Upper lobe of left lung (tissue), 6 donors: ENCODE results near the gene TSPAN5. TPM values are rescaled to one million over a fixed set of nuclear protein-coding genes. Genes with fewer than 3 reads are reported as not detected.

Source experiments
- ATAC-seq, 2 donors: fragments of 200-7000 bp; cut with Tn5 transposase; one replicate each; pipeline ENCODE4 v1.9.1; 2022; ENCODE audit warnings: mild to moderate bottlenecking in 2 of 2, moderate library complexity in 2 of 2; ENCODE audit not compliant: low FRiP score in 2 of 2
- DNase-seq, 2 donors: peaks; one replicate each; pipeline ENCODE4 v3.0.0-alpha.2; 2019 to 2020
- H3K27ac ChIP-seq, 4 donors: fragments of 200-600 bp; sonication (generic); one replicate each; pipeline ENCODE4 v1.5.1; 2016 to 2019
- H3K27me3 ChIP-seq, 4 donors: fragments of 200-600 bp; sonication (generic); one replicate each; pipeline ENCODE4 v1.5.1; 2017 to 2019
- H3K36me3 ChIP-seq, 4 donors: fragments of 200-600 bp; sonication (generic); one replicate each; pipeline ENCODE4 v1.5.1; 2016 to 2019
- H3K4me1 ChIP-seq, 4 donors: fragments of 200-600 bp; sonication (generic); one replicate each; pipeline ENCODE4 v1.5.1; 2018 to 2019
- H3K4me3 ChIP-seq, 4 donors: fragments of 200-600 bp; sonication (generic); one replicate each; pipeline ENCODE4 v1.5.1; 2017 to 2019; ENCODE audit warnings: mild to moderate bottlenecking in 2 of 4, moderate library complexity in 1 of 4
- H3K9me3 ChIP-seq, 4 donors: fragments of 200-600 bp; sonication (generic); one replicate each; pipeline ENCODE4 v1.5.1; 2018 to 2019
- EP300 ChIP-seq, 4 donors: sonication (generic); formaldehyde crosslinking; IDR thresholded peaks; one replicate each; pipeline ENCODE4 v1.5.1; 2017; ENCODE audit warnings: antibody characterized with exemption in 4 of 4, control low read depth in 2 of 4
- POLR2A ChIP-seq, 4 donors: fragments of 450-650 bp; IDR thresholded peaks; one replicate each; pipeline ENCODE4 v1.5.1; 2016 to 2017; ENCODE audit warnings: antibody characterized with exemption in 4 of 4, mild to moderate bottlenecking in 2 of 4
- POLR2AphosphoS5 ChIP-seq, 2 donors: sonication (generic); formaldehyde crosslinking; IDR thresholded peaks; one replicate each; pipeline ENCODE4 v1.5.1; 2017; ENCODE audit warnings: antibody characterized with exemption in 2 of 2
- WGBS, 2 donors: methylation state at CpG; one replicate each; pipeline ENCODE4 v1.1.5; 2017 to 2018; 5-methylcytosine and 5-hydroxymethylcytosine counted together
- total RNA-seq, 6 donors: library from RNA; depleted of rRNA in 4 of 6; stranded (reverse); fragments of >200 nt in 4 of 6; gene quantifications; one replicate each; pipeline versions ENCODE4 v1.1.0 to v1.2.1, GENCODE V29; 2016 to 2021
- TF ChIP-seq, protein P1 (sequence below), 6 experiments: fragments of 450-650 bp in 4 of 6; fragments of 200-600 bp in 2 of 6; sonication (generic) in 2 of 6; IDR thresholded peaks; one replicate each; pipeline ENCODE4 v1.5.1; 2016 to 2019; ENCODE audit warnings: antibody characterized with exemption in 6 of 6
- donor health status: DM: no; HTN: no; CAD: no; lungs with moderate emphysema.
- donor health status: DM: no; HTN: yes; CAD: no; lungs with severe emphysema.

TSPAN5 gene
- total RNA-seq, 6 donors from 2014 or later: 3.1 to 12.5 (median 7.2) TPM

- Histone ChIP-seq H3K4me1 (peaks cover 0 to 8% (median 2%) of the 10 kb centered on the region in 4 donors), H3K4me3 (no peak overlapping the region), H3K27ac (no peak overlapping the region), H3K27me3 (no peaks in the 10 kb centered on the region), H3K9me3 (no peaks in the 10 kb centered on the region), H3K36me3 (no peaks in the 10 kb centered on the region)
- TF ChIP-seq EP300 (IDR thresholded peaks at IDR 0.05) (no peak), POLR2A (IDR thresholded peaks at IDR 0.05) (no peak), POLR2AphosphoS5 (IDR thresholded peaks at IDR 0.05) (no peak)
- TF ChIP-seq, protein P1, sequence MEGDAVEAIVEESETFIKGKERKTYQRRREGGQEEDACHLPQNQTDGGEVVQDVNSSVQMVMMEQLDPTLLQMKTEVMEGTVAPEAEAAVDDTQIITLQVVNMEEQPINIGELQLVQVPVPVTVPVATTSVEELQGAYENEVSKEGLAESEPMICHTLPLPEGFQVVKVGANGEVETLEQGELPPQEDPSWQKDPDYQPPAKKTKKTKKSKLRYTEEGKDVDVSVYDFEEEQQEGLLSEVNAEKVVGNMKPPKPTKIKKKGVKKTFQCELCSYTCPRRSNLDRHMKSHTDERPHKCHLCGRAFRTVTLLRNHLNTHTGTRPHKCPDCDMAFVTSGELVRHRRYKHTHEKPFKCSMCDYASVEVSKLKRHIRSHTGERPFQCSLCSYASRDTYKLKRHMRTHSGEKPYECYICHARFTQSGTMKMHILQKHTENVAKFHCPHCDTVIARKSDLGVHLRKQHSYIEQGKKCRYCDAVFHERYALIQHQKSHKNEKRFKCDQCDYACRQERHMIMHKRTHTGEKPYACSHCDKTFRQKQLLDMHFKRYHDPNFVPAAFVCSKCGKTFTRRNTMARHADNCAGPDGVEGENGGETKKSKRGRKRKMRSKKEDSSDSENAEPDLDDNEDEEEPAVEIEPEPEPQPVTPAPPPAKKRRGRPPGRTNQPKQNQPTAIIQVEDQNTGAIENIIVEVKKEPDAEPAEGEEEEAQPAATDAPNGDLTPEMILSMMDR (IDR thresholded peaks at IDR 0.05): no peak
- DNase-seq: no peak
- peak in 1 of 2 donors; percentile 44 for ATAC-seq
- 79 to 83% methylated on average over 9 to 11 of the region's 11 CpGs for WGBS, 2 donors
These were observed 91.9 kb downstream of the TSPAN5 start for GRCh38 chr4:98566361-98567008.

GRCh38 chr4:98565681-98566301 is 92.6 kb downstream of the TSPAN5 start:
- Histone ChIP-seq H3K4me1 (peaks cover 0 to 8% (median 2%) of the 10 kb centered on the region in 4 donors), H3K36me3 (no peaks in the 10 kb centered on the region), H3K27ac (no peak overlapping the region), H3K9me3 (no peaks in the 10 kb centered on the region), H3K27me3 (no peaks in the 10 kb centered on the region), H3K4me3 (no peak overlapping the region)
- no peak for ATAC-seq
- TF ChIP-seq EP300 (IDR thresholded peaks at IDR 0.05) (no peak), POLR2A (IDR thresholded peaks at IDR 0.05) (no peak), POLR2AphosphoS5 (IDR thresholded peaks at IDR 0.05) (no peak)
- TF ChIP-seq, protein P1 (IDR thresholded peaks at IDR 0.05): no peak
- DNase-seq: no peak
- WGBS, 2 donors: 30 to 33% methylated on average over 5 of the region's 5 CpGs

DNA sequence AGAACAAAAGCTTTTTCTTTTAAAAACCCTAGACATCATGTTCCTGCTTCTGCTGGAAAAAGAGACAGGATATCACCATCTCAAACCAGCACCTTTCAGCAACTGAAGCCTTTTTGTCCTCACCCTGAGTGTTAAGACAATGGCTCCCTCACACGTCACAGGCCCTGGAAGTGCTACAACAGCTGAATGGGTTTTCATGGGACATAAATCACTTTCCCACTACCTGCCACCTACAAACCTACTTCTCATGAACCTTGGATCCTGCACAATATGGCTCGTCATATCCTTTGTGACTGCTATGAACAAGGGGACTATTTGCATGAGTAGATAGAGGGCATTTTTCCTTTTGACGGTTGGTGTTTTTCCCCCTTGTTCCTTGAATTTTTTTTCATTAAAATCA is 93.6 kb downstream of the TSPAN5 start:
- no peaks in the 10 kb centered on the region for H3K27me3 ChIP-seq
- ATAC-seq (no peak), DNase-seq (no peak)
- no peak overlapping the region for H3K27ac ChIP-seq
- peaks cover 0 to 8% (median 2%) of the 10 kb centered on the region in 4 donors for H3K4me1 ChIP-seq
- no peaks in the 10 kb centered on the region for H3K9me3 ChIP-seq
- TF ChIP-seq POLR2AphosphoS5 (IDR thresholded peaks at IDR 0.05) (no peak), EP300 (IDR thresholded peaks at IDR 0.05) (no peak), POLR2A (IDR thresholded peaks at IDR 0.05) (no peak)
- TF ChIP-seq, protein P1 (IDR thresholded peaks at IDR 0.05): no peak
- 88 to 95% methylated on average over 3 of the region's 3 CpGs for WGBS, 2 donors
- no peak overlapping the region for H3K4me3 ChIP-seq
- H3K36me3 ChIP-seq: no peaks in the 10 kb centered on the region

- peaks cover 0 to 12% (median 2%) of the 10 kb centered on the region in 4 donors for H3K4me1 ChIP-seq
- DNase-seq (no peak), ATAC-seq (no peak)
- H3K9me3 ChIP-seq: no peaks in the 10 kb centered on the region
- 80 to 92% methylated on average over 3 of the region's 3 CpGs for WGBS, 2 donors
- no peak overlapping the region for H3K27ac ChIP-seq
- no peaks in the 10 kb centered on the region for H3K36me3 ChIP-seq
- no peak overlapping the region for H3K4me3 ChIP-seq
- H3K27me3 ChIP-seq: no peaks in the 10 kb centered on the region
- TF ChIP-seq POLR2A (IDR thresholded peaks at IDR 0.05): no peak
- no peak for TF ChIP-seq POLR2AphosphoS5 (IDR thresholded peaks at IDR 0.05)
- no peak for TF ChIP-seq EP300 (IDR thresholded peaks at IDR 0.05)
- TF ChIP-seq, protein P1 (IDR thresholded peaks at IDR 0.05): no peak
These were observed 98.1 kb downstream of the TSPAN5 start for GRCh38 chr4:98560321-98560720.
